Thyroid gland (tissue), 4 donors: Measurements from ENCODE around the gene DCTN5. TPM values are rescaled to one million over a fixed set of nuclear protein-coding genes. Genes with fewer than 3 reads are reported as not detected.

Source experiments
- DNase-seq, 2 donors: peaks; one replicate each; pipeline ENCODE4 v3.0.0-alpha.2; 2019
- H3K27ac ChIP-seq, 3 donors: fragments of 200-600 bp; sonication (generic); 1 replicate in 2 of 3; 2 replicates in 1 of 3; pipeline ENCODE4 v1.5.1; 2016 to 2019; ENCODE audit warnings: mild to moderate bottlenecking in 1 of 3, moderate library complexity in 1 of 3
- H3K27me3 ChIP-seq: fragments of 200-600 bp; sonication (generic); one replicate; pipeline ENCODE4 v1.5.1; 2019
- H3K36me3 ChIP-seq, 2 donors: fragments of 200-600 bp; sonication (generic); one replicate each; pipeline ENCODE4 v1.5.1; 2016 to 2019
- H3K4me1 ChIP-seq, 2 donors: fragments of 200-600 bp; sonication (generic); one replicate each; pipeline ENCODE4 v1.5.1; 2017 to 2019
- H3K4me3 ChIP-seq, 3 donors: fragments of 200-600 bp; sonication (generic); replicated peaks in 1 of 3; 1 replicate in 2 of 3; 2 replicates in 1 of 3; pipeline ENCODE4 v1.5.1; 2016; ENCODE audit warnings: mild to moderate bottlenecking in 1 of 3
- H3K9me3 ChIP-seq: fragments of 200-600 bp; sonication (generic); one replicate; pipeline ENCODE4 v1.5.1; 2017
- CTCF ChIP-seq, 6 experiments: fragments of 200-600 bp in 3 of 6; fragments of 450-650 bp in 3 of 6; sonication (generic) in 3 of 6; IDR thresholded peaks; one replicate each; pipeline ENCODE4 v1.5.1; 2016 to 2019; ENCODE audit warnings: antibody characterized with exemption in 6 of 6, mild to moderate bottlenecking in 2 of 6, inconsistent platforms in 1 of 6, moderate library complexity in 1 of 6
- POLR2A ChIP-seq, 2 donors: fragments of 450-650 bp; IDR thresholded peaks; one replicate each; pipeline ENCODE4 v1.6.1; 2017; ENCODE audit warnings: antibody characterized with exemption in 2 of 2, mild to moderate bottlenecking in 2 of 2, moderate library complexity in 1 of 2
- WGBS, 2 donors: methylation state at CpG; one replicate each; pipeline ENCODE4 v1.1.5; 2017; 5-methylcytosine and 5-hydroxymethylcytosine counted together
- intact Hi-C: fragments of 100-400 bp; cut with DNase I; formaldehyde crosslinking; loops from one replicate; pipeline ENCODE4 v1.15.1; 2023
- total RNA-seq, 4 donors: library from RNA; depleted of rRNA; stranded (reverse); fragments of >200 nt; gene quantifications; one replicate each; pipeline ENCODE4 v1.2.3, GENCODE V29; 2016

Gene DCTN5
- total RNA-seq, 4 donors from 2014 or later = 24.1 to 51.1 (median 47.6) TPM

GRCh38 chr16:23694265-23694643 is 53.0 kb downstream of the DCTN5 start:
- peaks cover 16 to 18% of the 10 kb centered on the region in 2 donors for H3K36me3 ChIP-seq
- no peak overlapping the region for H3K4me3 ChIP-seq
- no peak overlapping the region for H3K27ac ChIP-seq
- H3K4me1 ChIP-seq = no peaks in the 10 kb centered on the region
- 93 to 94% methylated on average over 4 of the region's 4 CpGs for WGBS, 2 donors
- DNase-seq = no peak
- H3K27me3 ChIP-seq = no peaks in the 10 kb centered on the region
- intact Hi-C loops = no loop called here
- no peak for TF ChIP-seq POLR2A (IDR thresholded peaks at IDR 0.05)
- TF ChIP-seq CTCF (IDR thresholded peaks at IDR 0.05) = no peak
- no peaks in the 10 kb centered on the region for H3K9me3 ChIP-seq

- Histone ChIP-seq H3K4me3 (no peak overlapping the region), H3K27ac (no peak overlapping the region), H3K27me3 (no peaks in the 10 kb centered on the region), H3K9me3 (no peaks in the 10 kb centered on the region), H3K4me1 (no peaks in the 10 kb centered on the region), H3K36me3 (peaks cover 11 to 12% of the 10 kb centered on the region in 2 donors)
- 14 to 15% methylated on average over 24 to 26 of the region's 32 CpGs for WGBS, 2 donors
- intact Hi-C loops = no loop called here
- TF ChIP-seq POLR2A (IDR thresholded peaks at IDR 0.05) (no peak), CTCF (IDR thresholded peaks at IDR 0.05) (no peak)
- no peak for DNase-seq
These were observed 53.5 kb downstream of the DCTN5 start for GRCh38 chr16:23694644-23695373.

- no peaks in the 10 kb centered on the region for H3K9me3 ChIP-seq
- intact Hi-C loops = no loop called here
- no peak overlapping the region for H3K27ac ChIP-seq
- H3K27me3 ChIP-seq = no peaks in the 10 kb centered on the region
- WGBS, 2 donors = 78 to 84% methylated on average over 8 to 11 of the region's 11 CpGs
- no peak for TF ChIP-seq POLR2A (IDR thresholded peaks at IDR 0.05)
- no peak for TF ChIP-seq CTCF (IDR thresholded peaks at IDR 0.05)
- H3K36me3 ChIP-seq = peaks cover 3 to 4% of the 10 kb centered on the region in 2 donors
- no peaks in the 10 kb centered on the region for H3K4me1 ChIP-seq
- no peak for DNase-seq
- H3K4me3 ChIP-seq = no peak overlapping the region
These were observed 54.5 kb downstream of the DCTN5 start for GRCh38 chr16:23695756-23696155.

GRCh38 chr16:23699100-23699499 is 57.8 kb downstream of the DCTN5 start:
- no peak overlapping the region for H3K4me3 ChIP-seq
- H3K9me3 ChIP-seq = no peaks in the 10 kb centered on the region
- WGBS, 2 donors = 68 to 76% methylated on average over 4 of the region's 4 CpGs
- no peaks in the 10 kb centered on the region for H3K36me3 ChIP-seq
- H3K4me1 ChIP-seq = no peaks in the 10 kb centered on the region
- DNase-seq = no peak
- no peak overlapping the region for H3K27ac ChIP-seq
- TF ChIP-seq POLR2A (IDR thresholded peaks at IDR 0.05) (no peak), CTCF (IDR thresholded peaks at IDR 0.05) (no peak)
- intact Hi-C loops = no loop called here
- H3K27me3 ChIP-seq = no peaks in the 10 kb centered on the region

- Histone ChIP-seq H3K4me1 (no peaks in the 10 kb centered on the region), H3K27me3 (no peaks in the 10 kb centered on the region), H3K27ac (no peak overlapping the region), H3K36me3 (no peaks in the 10 kb centered on the region), H3K9me3 (no peaks in the 10 kb centered on the region), H3K4me3 (no peak overlapping the region)
- intact Hi-C loops = no loop called here
- DNase-seq = no peak
- TF ChIP-seq CTCF (IDR thresholded peaks at IDR 0.05) (no peak), POLR2A (IDR thresholded peaks at IDR 0.05) (no peak)
- WGBS, 2 donors = 73 to 83% methylated on average over 2 of the region's 2 CpGs
These were observed 58.8 kb downstream of the DCTN5 start for GRCh38 chr16:23700093-23700492.
